PC-3 (cell line): ENCODE data around the gene HEXD.

Experiments
- CTCF ChIP-seq: fragments of 300-600 bp; sonication (generic); conservative IDR thresholded peaks from 2 replicates; pipeline ENCODE4 v1.5.1; 2017; ENCODE audit warnings: antibody characterized with exemption, low read depth, mild to moderate bottlenecking, low read length
- EZH2 ChIP-seq: fragments of 300-600 bp; sonication (generic); IDR thresholded peaks from one replicate; pipeline ENCODE4 v1.6.1; 2017; ENCODE audit warnings: antibody characterized with exemption, mild to moderate bottlenecking, low read length; ENCODE audit not compliant: unreplicated experiment

GRCh38 chr17:82480318-82480717 lies 62.2 kb downstream of the HEXD start:
- TF ChIP-seq CTCF = no peak
- TF ChIP-seq EZH2 = no peak
